Hematopoietic multipotent progenitor cell treated with erythropoietin and hydrocortisone succinate and interleukin-3 and kit ligand, for 6 days (in vitro differentiated cells): ENCODE measurements around the gene BNIP1.
A peak's percentile ranks its signal among the peaks of the same experiment; 100 is the strongest.
"Not testable (repeated sequence)": the region's sequence is repeated elsewhere in the genome, so short reads cannot be mapped to it uniquely, and the experiment has no call there.

Experiments
- DNase-seq: peaks from one replicate; pipeline ENCODE4 v3.0.0-alpha.2; 2015

Gene BNIP1

GRCh38 chr5:173144200-173145176 is at the start of gene BNIP1:
Gene BNIP1 (plus strand): TSS chr5:173144531. CDS start chr5:173144546, 15 bp downstream.
- peak; percentile 95 for DNase-seq

- no peak for DNase-seq
Observed at GRCh38 chr5:173098787-173099186, 45.5 kb upstream of the BNIP1 start.

GRCh38 chr5:173099461-173099860 is 44.9 kb upstream of the BNIP1 start:
- DNase-seq: peak; percentile 7

GRCh38 chr5:173101245-173101644 is 43.1 kb upstream of the BNIP1 start:
- DNase-seq: no peak

GRCh38 chr5:173103411-173103810 is 40.9 kb upstream of the BNIP1 start:
- no peak for DNase-seq

GRCh38 chr5:173108914-173109313 is 35.4 kb upstream of the BNIP1 start:
- DNase-seq: no peak

GRCh38 chr5:173114536-173114935 is 29.8 kb upstream of the BNIP1 start:
- peak; percentile 4 for DNase-seq

GRCh38 chr5:173119719-173120118 is 24.6 kb upstream of the BNIP1 start:
- no peak for DNase-seq

- DNase-seq: no peak
Observed at GRCh38 chr5:173123416-173123815, 20.9 kb upstream of the BNIP1 start.

- DNase-seq: not testable (repeated sequence)
Observed at GRCh38 chr5:173132166-173132565, 12.2 kb upstream of the BNIP1 start.

- DNase-seq: no peak
Observed at GRCh38 chr5:173138707-173139106, 5.6 kb upstream of the BNIP1 start.

- no peak for DNase-seq
Observed at GRCh38 chr5:173139631-173140030, 4.7 kb upstream of the BNIP1 start.

- no peak for DNase-seq
Observed at GRCh38 chr5:173140769-173141168, 3.6 kb upstream of the BNIP1 start.

GRCh38 chr5:173143567-173143966 is 764 bp upstream of the BNIP1 start:
- no peak for DNase-seq

- no peak for DNase-seq
Observed at GRCh38 chr5:173148354-173148753, 4.0 kb downstream of the BNIP1 start.

GRCh38 chr5:173152547-173152946 is 8.2 kb downstream of the BNIP1 start:
- no peak for DNase-seq

GRCh38 chr5:173153842-173154241 is 9.5 kb downstream of the BNIP1 start:
- DNase-seq: no peak

GRCh38 chr5:173154619-173155018 is 10.3 kb downstream of the BNIP1 start:
- DNase-seq: not testable (repeated sequence)

GRCh38 chr5:173155912-173156311 is 11.6 kb downstream of the BNIP1 start:
- DNase-seq: no peak

- no peak for DNase-seq
Observed at GRCh38 chr5:173158366-173158765, 14.0 kb downstream of the BNIP1 start.

GRCh38 chr5:173159256-173159655 is 14.9 kb downstream of the BNIP1 start:
- no peak for DNase-seq

- no peak for DNase-seq
Observed at GRCh38 chr5:173161148-173161547, 16.8 kb downstream of the BNIP1 start.

GRCh38 chr5:173163219-173163618 is 18.9 kb downstream of the BNIP1 start:
- DNase-seq: no peak

- no peak for DNase-seq
Observed at GRCh38 chr5:173165177-173166016, 21.1 kb downstream of the BNIP1 start.
